H9 (cell line): Measurements from ENCODE around the gene FARSB. TPM values are rescaled to one million over a fixed set of nuclear protein-coding genes. Genes with fewer than 3 reads are reported as not detected.

ENCODE experiments used
- DNase-seq: peaks from one replicate; pipeline ENCODE4 v3.0.0-alpha.2; 2017
- H2AFZ ChIP-seq: one replicate; pipeline ENCODE4 v1.6.1; 2013; ENCODE audit warnings: mild to moderate bottlenecking, low read length, control low read depth, moderate library complexity
- H2AK5ac ChIP-seq: 2 replicates; pipeline ENCODE4 v1.6.1; 2013; ENCODE audit warnings: low read length, control low read depth, mixed read lengths; ENCODE audit not compliant: insufficient read length
- H2BK120ac ChIP-seq: one replicate; pipeline ENCODE4 v1.6.1; 2013; ENCODE audit warnings: low read depth, mild to moderate bottlenecking, low read length, control low read depth, inconsistent platforms; ENCODE audit not compliant: poor library complexity, severe bottlenecking
- H2BK12ac ChIP-seq: 2 replicates; pipeline ENCODE4 v1.6.1; 2013; ENCODE audit warnings: low read length, control low read depth, mixed read lengths, low read depth; ENCODE audit not compliant: insufficient read length
- H2BK15ac ChIP-seq: 2 replicates; pipeline ENCODE4 v1.6.1; 2013; ENCODE audit warnings: low read depth, low read length, control low read depth
- H2BK20ac ChIP-seq: one replicate; pipeline ENCODE4 v1.6.1; 2013; ENCODE audit warnings: low read depth, mild to moderate bottlenecking, low read length, control low read depth, inconsistent platforms; ENCODE audit not compliant: poor library complexity, severe bottlenecking
- H2BK5ac ChIP-seq: 2 replicates; pipeline ENCODE4 v1.6.1; 2013; ENCODE audit warnings: low read length, control low read depth, mixed read lengths; ENCODE audit not compliant: insufficient read length
- H3K14ac ChIP-seq: 2 replicates; pipeline ENCODE4 v1.6.1; 2013; ENCODE audit warnings: low read length, control low read depth; ENCODE audit not compliant: insufficient read depth
- H3K18ac ChIP-seq: 2 replicates; pipeline ENCODE4 v1.6.1; 2013; ENCODE audit warnings: low read depth, mild to moderate bottlenecking, mixed read lengths, low read length, control low read depth; ENCODE audit not compliant: insufficient read length
- H3K23ac ChIP-seq: 2 replicates; pipeline ENCODE4 v1.6.1; 2013; ENCODE audit warnings: low read length, control low read depth, mixed read lengths, low read depth; ENCODE audit not compliant: insufficient read length
- H3K23me2 ChIP-seq: 2 replicates; pipeline ENCODE4 v1.6.1; 2013; ENCODE audit warnings: low read depth, mild to moderate bottlenecking, mixed read lengths, low read length, control low read depth; ENCODE audit not compliant: insufficient read length, poor library complexity, severe bottlenecking
- H3K27ac ChIP-seq: 2 replicates; pipeline ENCODE4 v1.5.1; 2013; ENCODE audit warnings: low read length, control low read depth, mixed read lengths, low read depth; ENCODE audit not compliant: insufficient read length
- H3K27me3 ChIP-seq: 2 replicates; pipeline ENCODE4 v1.6.1; 2013; ENCODE audit warnings: low read length, control low read depth, inconsistent platforms; ENCODE audit not compliant: insufficient read depth
- H3K4ac ChIP-seq: 2 replicates; pipeline ENCODE4 v1.6.1; 2013; ENCODE audit warnings: low read depth, mild to moderate bottlenecking, control low read depth, inconsistent platforms, low read length, moderate library complexity
- H3K4me1 ChIP-seq: 2 replicates; pipeline ENCODE4 v1.6.1; 2013; ENCODE audit warnings: low read length, control low read depth, inconsistent platforms; ENCODE audit not compliant: insufficient read depth
- H3K4me2 ChIP-seq: 2 replicates; pipeline ENCODE4 v1.6.1; 2013; ENCODE audit warnings: low read length, control low read depth, mixed read lengths; ENCODE audit not compliant: insufficient read length, insufficient read depth
- H3K56ac ChIP-seq: 2 replicates; pipeline ENCODE4 v1.6.1; 2013; ENCODE audit warnings: low read depth, mild to moderate bottlenecking, mixed read lengths, low read length, control low read depth; ENCODE audit not compliant: insufficient read length
- H3K79me1 ChIP-seq: 2 replicates; pipeline ENCODE4 v1.6.1; 2013; ENCODE audit warnings: low read depth, mild to moderate bottlenecking, moderate library complexity, low read length, control low read depth, inconsistent platforms; ENCODE audit not compliant: insufficient read depth, poor library complexity, severe bottlenecking
- H3K79me2 ChIP-seq: 2 replicates; pipeline ENCODE4 v1.6.1; 2013; ENCODE audit warnings: low read length, control low read depth, inconsistent platforms; ENCODE audit not compliant: insufficient read depth
- H3K9ac ChIP-seq: 2 replicates; pipeline ENCODE4 v1.6.1; 2013; ENCODE audit warnings: low read length, control low read depth, mixed read lengths; ENCODE audit not compliant: insufficient read length; ENCODE audit errors: extremely low read depth
- H3K9me3 ChIP-seq: one replicate; pipeline ENCODE4 v1.6.1; 2013; ENCODE audit warnings: low read depth, low read length, inconsistent platforms; ENCODE audit not compliant: control insufficient read depth
- H3T11ph ChIP-seq: one replicate; pipeline ENCODE4 v1.6.1; 2013; ENCODE audit warnings: mild to moderate bottlenecking, low read length, control low read depth, inconsistent platforms
- H4K20me1 ChIP-seq: one replicate; pipeline ENCODE4 v1.6.1; 2013; ENCODE audit not compliant: control insufficient read depth, insufficient read length, insufficient read depth
- H4K5ac ChIP-seq: 2 replicates; pipeline ENCODE4 v1.6.1; 2013; ENCODE audit warnings: low read depth, mild to moderate bottlenecking, mixed read lengths, low read length, control low read depth; ENCODE audit not compliant: insufficient read length
- H4K8ac ChIP-seq: replicated peaks from 2 replicates; pipeline ENCODE4 v1.6.1; 2013; ENCODE audit warnings: low read length, control low read depth, mixed read lengths, low read depth; ENCODE audit not compliant: insufficient read length
- H4K91ac ChIP-seq: 2 replicates; pipeline ENCODE4 v1.6.1; 2013; ENCODE audit warnings: low read depth, mild to moderate bottlenecking, moderate library complexity, mixed read lengths, low read length, control low read depth; ENCODE audit not compliant: insufficient read length
- H3K27ac Mint-ChIP-seq, 3 experiments: 2 replicates in 2 of 3; 3 replicates in 1 of 3; pipeline ENCODE4 v1.8.0; 2020 to 2021; ENCODE audit warnings: mixed read lengths in 3 of 3, mild to moderate bottlenecking in 1 of 3, moderate library complexity in 1 of 3
- H3K27me3 Mint-ChIP-seq: 2 replicates; pipeline ENCODE4 v1.8.0; 2021; ENCODE audit warnings: low read depth, mild to moderate bottlenecking, moderate library complexity, mixed read lengths
- H3K36me3 Mint-ChIP-seq, 3 experiments: 2 replicates in 2 of 3; 3 replicates in 1 of 3; pipeline ENCODE4 v1.8.0; 2020 to 2021; ENCODE audit warnings: low read depth in 3 of 3, mixed read lengths in 3 of 3; ENCODE audit not compliant: insufficient read depth in 1 of 3
- H3K4me1 Mint-ChIP-seq, 2 experiments: 2 replicates each; pipeline ENCODE4 v1.8.0; 2020; ENCODE audit warnings: mixed read lengths in 2 of 2
- H3K4me3 Mint-ChIP-seq, 2 experiments: 2 replicates in 1 of 2; 3 replicates in 1 of 2; pipeline ENCODE4 v1.8.0; 2020 to 2021; ENCODE audit warnings: mild to moderate bottlenecking in 2 of 2, mixed read lengths in 2 of 2, moderate library complexity in 1 of 2
- H3K9me3 Mint-ChIP-seq, 2 experiments: 2 replicates in 1 of 2; 3 replicates in 1 of 2; pipeline ENCODE4 v1.8.0; 2020; ENCODE audit warnings: mild to moderate bottlenecking in 2 of 2, mixed read lengths in 2 of 2, moderate library complexity in 1 of 2
- CTCF ChIP-seq: fragments of 200-600 bp; sonication (generic); conservative IDR thresholded peaks from 3 replicates; pipeline ENCODE4 v1.8.0; 2021; ENCODE audit warnings: antibody characterized with exemption, mild to moderate bottlenecking
- WGBS: extraction: QIAGEN DNeasy Blood & Tissue Kit; methylation state at CpG from one replicate; pipeline ENCODE4 v1.1.7; 2013; ENCODE audit warnings: missing lambda C conversion rate, low lambda C conversion rate, mixed read lengths; ENCODE audit not compliant: insufficient read length; ENCODE audit errors: extremely low coverage; 5-methylcytosine and 5-hydroxymethylcytosine counted together
- total RNA-seq: library from RNA; stranded (reverse); gene quantifications from 2 replicates; pipeline ENCODE4 v1.2.1, GENCODE V29; 2021

FARSB gene
- total RNA-seq, 1 experiment from 2014 or later: 32.1 TPM

- H4K8ac ChIP-seq: no peak overlapping the region
- no peaks in the 10 kb centered on the region for H3K27me3 Mint-ChIP-seq
- TF ChIP-seq CTCF: no peak
- DNase-seq: no peak
- H3K4me1 Mint-ChIP-seq: no peaks in the 10 kb centered on the region
- H2BK120ac ChIP-seq: no peak overlapping the region
- H3K9ac ChIP-seq: no peak overlapping the region
- H3K27ac ChIP-seq: no peak overlapping the region
- no peaks in the 10 kb centered on the region for H4K20me1 ChIP-seq
- H3K9me3 Mint-ChIP-seq: no peaks in the 10 kb centered on the region
- H3K9me3 ChIP-seq: no peaks in the 10 kb centered on the region
- H3K4ac ChIP-seq: no peak overlapping the region
- H3K23ac ChIP-seq: no peak overlapping the region
- H3T11ph ChIP-seq: no peak overlapping the region
- no peak overlapping the region for H4K91ac ChIP-seq
- H3K4me1 ChIP-seq: no peaks in the 10 kb centered on the region
- peaks cover 14 to 72% (median 60%) of the 10 kb centered on the region in 3 experiments; a peak in 6 of 7 replicates for H3K36me3 Mint-ChIP-seq
- H3K4me3 Mint-ChIP-seq: no peak overlapping the region
- no peaks in the 10 kb centered on the region for H3K79me2 ChIP-seq
- 100% methylated on average over 1 of the region's 6 CpGs for WGBS
- H2BK15ac ChIP-seq: no peak overlapping the region
- H2AFZ ChIP-seq: no peak overlapping the region
- no peak overlapping the region for H3K56ac ChIP-seq
- H2AK5ac ChIP-seq: no peak overlapping the region
- no peak overlapping the region for H3K18ac ChIP-seq
- no peaks in the 10 kb centered on the region for H3K79me1 ChIP-seq
- peak overlapping the region in 1 of 3 experiments; percentile 42; a peak in 1 of 7 replicates for H3K27ac Mint-ChIP-seq
- no peak overlapping the region for H4K5ac ChIP-seq
- no peak overlapping the region for H2BK5ac ChIP-seq
- no peak overlapping the region for H2BK20ac ChIP-seq
- H3K27me3 ChIP-seq: no peaks in the 10 kb centered on the region
- H2BK12ac ChIP-seq: no peak overlapping the region
- H3K23me2 ChIP-seq: no peaks in the 10 kb centered on the region
- no peak overlapping the region for H3K4me2 ChIP-seq
- H3K14ac ChIP-seq: no peak overlapping the region
Observed at GRCh38 chr2:222623756-222624309, 32.1 kb downstream of the FARSB start.
